Activated CD8-positive, alpha-beta memory T cell treated with anti-CD3 and anti-CD28 coated beads for 36 hours (primary cell): ENCODE results near the gene LEMD1. TPM values are rescaled to one million over a fixed set of nuclear protein-coding genes. Genes with fewer than 3 reads are reported as not detected.
"Not testable (repeated sequence)": the region's sequence is repeated elsewhere in the genome, so short reads cannot be mapped to it uniquely, and the experiment has no call there.

Source experiments
- CTCF ChIA-PET: fragments of 350-600 bp; sonication (Branson Sonifier 250); formaldehyde crosslinking; loops from one replicate; lab custom pipeline; 2021; ENCODE audit warnings: antibody characterized with exemption; lab: Charles Lee
- POLR2A ChIA-PET: fragments of 350-600 bp; sonication (Branson Sonifier 250); formaldehyde crosslinking; loops from one replicate; lab custom pipeline; 2021; ENCODE audit warnings: antibody characterized with exemption; lab: Charles Lee
- total RNA-seq, 2 experiments: library from RNA; stranded (reverse); gene quantifications; one replicate each; pipeline ENCODE4 v1.2.3, GENCODE V29; 2021

Gene LEMD1
- total RNA-seq, 2 experiments from 2014 or later: 0.57 TPM; not detected in 1

GRCh38 chr1:205407970-205408369 lies 13.9 kb downstream of the LEMD1 start:
- ChIA-PET POLR2A (no interaction called here), CTCF (no interaction called here)

DNA sequence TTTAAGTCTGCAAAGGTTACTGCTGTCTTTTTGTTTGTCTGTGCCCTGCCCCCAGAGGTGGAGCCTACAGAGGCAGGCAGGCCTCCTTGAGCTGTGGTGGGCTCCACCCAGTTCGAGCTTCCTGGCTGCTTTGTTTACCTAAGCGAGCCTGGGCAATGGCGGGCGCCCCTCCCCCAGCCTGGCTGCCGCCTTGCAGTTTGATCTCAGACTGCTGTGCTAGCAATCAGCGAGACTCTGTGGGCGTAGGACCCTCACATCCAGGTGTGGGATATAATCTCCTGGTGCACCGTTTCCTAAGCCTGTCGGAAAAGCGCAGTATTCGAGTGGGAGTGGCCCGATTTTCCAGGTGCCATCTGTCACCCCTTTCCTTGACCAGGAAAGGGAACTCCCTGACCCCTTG lies 15.6 kb downstream of the LEMD1 start:
- CTCF ChIA-PET: interaction anchor here (1.2 kb wide), 1 partner anchor 9 kb away, joined by 3 read pairs; no protein-coding TSS in a partner anchor
- POLR2A ChIA-PET: interaction anchor here (0.6 kb wide), 1 partner anchor 868 kb away, joined by 3 read pairs; no protein-coding TSS in a partner anchor

- CTCF ChIA-PET, POLR2A ChIA-PET: not testable (repeated sequence)
These were observed 17.4 kb downstream of the LEMD1 start for GRCh38 chr1:205404484-205404883.

DNA sequence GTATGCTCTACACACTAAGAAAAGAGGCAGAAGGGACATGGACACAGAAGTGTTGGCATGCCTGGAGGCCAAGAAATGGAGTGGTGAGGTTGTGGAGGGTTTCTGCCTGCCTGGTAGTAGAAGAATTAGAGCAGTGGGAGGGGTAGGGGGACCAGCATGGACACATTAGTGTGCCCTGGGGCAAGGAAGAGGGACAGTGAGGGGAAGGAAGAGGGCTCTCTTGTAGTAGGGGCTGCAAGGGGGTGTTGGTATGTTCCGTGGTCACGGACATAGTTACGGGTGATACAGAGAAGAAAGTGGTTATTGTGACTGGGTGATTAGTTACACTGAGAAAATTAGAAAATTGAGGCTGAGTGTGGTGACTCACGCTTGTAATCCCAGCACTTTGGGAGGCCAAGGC lies 23.3 kb downstream of the LEMD1 start:
- CTCF ChIA-PET: interaction anchor here (1.0 to 1.5 kb wide), 2 partner anchors 15 to 87 kb away, joined by 3 read pairs; no protein-coding TSS in a partner anchor
- POLR2A ChIA-PET: no interaction called here

DNA sequence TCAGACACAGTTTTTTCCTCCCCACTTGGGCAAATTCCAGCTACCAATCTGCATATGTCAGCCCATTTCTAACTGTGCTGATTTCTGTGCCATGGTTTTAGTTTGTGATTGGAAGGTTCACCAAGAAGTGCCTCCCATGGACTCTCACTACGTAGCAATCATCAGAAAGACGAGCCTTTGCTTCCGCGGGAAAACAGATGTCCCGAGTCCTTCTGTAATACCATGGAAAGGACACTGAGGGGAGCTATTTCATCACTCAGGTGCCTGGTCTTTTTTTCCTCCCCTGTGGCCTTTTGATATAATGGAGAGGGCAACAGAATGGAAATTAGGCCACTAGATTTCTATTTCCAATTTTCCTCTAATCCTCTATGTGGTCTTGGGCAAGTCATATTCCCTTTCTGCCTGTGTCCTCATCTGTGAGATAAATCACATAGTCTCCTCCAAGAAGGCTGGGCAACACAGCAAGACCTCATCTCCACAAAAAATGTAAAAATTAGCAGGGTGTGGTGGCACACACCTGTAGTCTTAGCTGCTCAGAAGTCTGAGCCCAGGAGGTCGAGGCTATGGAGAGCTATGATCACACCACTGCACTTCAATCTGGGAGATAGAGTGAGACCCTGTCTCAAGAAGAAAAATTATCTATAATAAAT lies 24.8 kb downstream of the LEMD1 start:
- POLR2A ChIA-PET: no interaction called here
- CTCF ChIA-PET: interaction anchor here (0.6 to 4.3 kb wide), 16 partner anchors 9 to 261 kb away, joined by 3 to 62 read pairs (median 4); no protein-coding TSS in a partner anchor

DNA sequence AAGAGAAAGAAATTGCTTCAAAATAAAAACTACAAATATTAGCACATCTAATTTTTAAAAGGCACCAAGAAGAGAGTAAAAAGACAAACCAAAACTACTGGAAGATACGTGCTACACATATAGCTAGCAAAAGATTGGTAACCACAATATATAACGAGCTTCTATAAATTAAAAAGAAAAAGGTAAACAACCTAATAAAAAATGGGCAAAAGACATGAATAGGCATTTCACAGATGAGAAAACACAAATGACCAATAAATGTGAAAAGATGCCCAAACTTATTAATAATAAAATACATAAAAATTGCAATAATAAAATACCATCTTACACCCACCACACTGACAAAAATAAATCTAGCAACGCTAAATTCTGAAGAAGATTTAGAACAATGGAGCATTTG lies 26.2 kb downstream of the LEMD1 start:
- ChIA-PET POLR2A (no interaction called here), CTCF (interaction anchor here (0.6 to 4.3 kb wide), 9 partner anchors 13 to 284 kb away, joined by 3 to 62 read pairs (median 4); no protein-coding TSS in a partner anchor)

- CTCF ChIA-PET: no interaction called here
- POLR2A ChIA-PET: interaction anchor here (0.7 kb wide), 1 partner anchor 128 kb away, joined by 3 read pairs; no protein-coding TSS in a partner anchor
These were observed 29.2 kb downstream of the LEMD1 start for GRCh38 chr1:205392650-205393049.

- ChIA-PET CTCF (interaction anchor here (1.1 to 1.4 kb wide), 2 partner anchors 132 to 268 kb away, joined by 3 read pairs; no protein-coding TSS in a partner anchor), POLR2A (no interaction called here)
These were observed 30.5 kb downstream of the LEMD1 start for GRCh38 chr1:205391386-205391785.

GRCh38 chr1:205387845-205388244 lies 34.0 kb downstream of the LEMD1 start:
- POLR2A ChIA-PET: no interaction called here
- CTCF ChIA-PET: interaction anchor here (0.7 to 1.7 kb wide), 5 partner anchors 9 to 203 kb away, joined by 3 to 5 read pairs (median 4); no protein-coding TSS in a partner anchor

DNA sequence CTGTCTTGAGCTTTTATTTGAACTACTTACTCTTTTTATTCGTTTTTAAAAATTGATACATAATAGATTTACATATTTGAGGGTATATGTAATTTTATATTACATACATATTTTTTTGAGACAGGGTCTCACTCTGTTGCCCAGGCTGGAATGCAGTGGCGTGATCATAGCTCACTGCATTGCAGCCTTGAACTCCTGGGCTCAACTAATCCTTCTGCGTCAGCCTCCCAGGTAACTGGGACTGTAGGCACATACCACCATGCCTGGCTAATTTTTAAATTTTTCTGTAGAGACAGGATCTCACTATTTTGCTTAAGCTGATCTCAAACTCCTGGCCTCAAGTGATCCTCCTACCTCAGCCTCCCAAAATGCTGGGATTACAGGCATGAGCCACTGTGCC lies 38.9 kb downstream of the LEMD1 start:
- CTCF ChIA-PET: not testable (repeated sequence)

DNA sequence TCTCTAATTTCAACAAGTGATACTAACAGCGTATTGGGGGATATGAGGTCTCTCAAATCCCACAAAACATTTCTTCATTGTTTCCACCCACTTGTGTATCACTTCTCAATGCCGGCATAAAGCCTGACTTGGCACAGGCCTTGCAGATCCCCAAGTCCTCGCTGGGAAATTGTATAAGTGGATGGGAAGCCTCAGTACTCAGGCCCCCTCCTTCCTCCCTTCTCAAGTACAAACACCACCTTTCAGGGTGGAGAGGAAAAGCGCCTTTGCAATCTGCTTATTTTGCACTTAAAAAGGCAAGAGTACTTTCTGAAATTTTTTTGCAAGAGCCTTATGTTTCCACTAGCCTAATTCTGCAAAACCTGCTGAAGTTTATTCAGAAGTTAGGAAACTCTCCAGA lies 39.3 kb downstream of the LEMD1 start:
- CTCF ChIA-PET: interaction anchor here (0.9 to 2.3 kb wide), 3 partner anchors 15 to 92 kb away, joined by 3 to 6 read pairs (median 4); no protein-coding TSS in a partner anchor

More for the DNA sequence above, 38.9 kb downstream of the LEMD1 start:
- POLR2A ChIA-PET: not testable (repeated sequence)

DNA sequence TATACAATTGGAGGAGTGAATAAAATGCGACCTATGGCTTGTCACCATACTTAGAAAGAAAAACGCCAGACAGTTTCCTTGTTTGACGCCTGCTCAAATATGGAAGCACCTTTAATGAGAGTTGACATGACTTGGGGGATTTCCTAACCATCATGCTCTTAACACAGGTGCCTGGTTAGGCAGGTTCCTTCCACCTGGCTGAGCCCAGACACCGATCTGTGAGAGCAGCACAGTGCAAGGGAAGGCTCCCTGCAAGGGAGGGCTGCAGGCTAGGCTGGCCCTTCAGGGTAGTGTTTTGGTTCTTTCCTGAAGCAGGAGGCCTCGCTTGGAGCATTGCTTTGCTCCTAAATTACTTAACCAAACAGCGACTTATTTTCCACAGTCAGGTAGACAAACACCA lies 40.6 kb downstream of the LEMD1 start:
- ChIA-PET POLR2A (no interaction called here), CTCF (interaction anchor here (0.9 to 2.3 kb wide), 3 partner anchors 16 to 27 kb away, joined by 3 to 6 read pairs (median 3); no protein-coding TSS in a partner anchor)

More for the DNA sequence above, 39.3 kb downstream of the LEMD1 start:
- POLR2A ChIA-PET: no interaction called here

- CTCF ChIA-PET: interaction anchor here (0.5 to 2.3 kb wide), 3 partner anchors 16 to 126 kb away, joined by 3 to 6 read pairs (median 3); no protein-coding TSS in a partner anchor
- POLR2A ChIA-PET: no interaction called here
These were observed 41.0 kb downstream of the LEMD1 start for GRCh38 chr1:205380882-205381281.

GRCh38 chr1:205379056-205379455 lies 42.8 kb downstream of the LEMD1 start:
- CTCF ChIA-PET: no interaction called here

DNA sequence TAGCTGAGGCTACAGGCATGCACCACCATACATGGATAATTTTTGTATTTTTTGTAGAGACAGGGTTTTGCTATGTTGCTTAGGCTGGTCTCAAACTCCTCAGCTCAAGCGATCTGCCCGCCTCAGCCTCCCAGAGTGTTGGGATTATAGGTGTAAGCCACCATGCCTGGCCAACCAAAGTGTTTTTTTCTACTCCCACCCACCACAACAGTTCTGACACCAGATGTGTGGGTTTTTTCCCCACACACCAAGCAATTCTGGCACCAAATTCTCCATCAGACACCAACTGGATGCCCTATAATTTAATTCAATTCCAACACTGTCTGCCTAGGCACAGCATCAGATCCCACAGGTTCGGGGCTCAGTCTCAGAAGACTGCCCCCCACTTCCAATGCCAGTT lies 44.5 kb downstream of the LEMD1 start:
- ChIA-PET CTCF (no interaction called here), POLR2A (no interaction called here)

More at GRCh38 chr1:205379056-205379455, 42.8 kb downstream of the LEMD1 start:
- POLR2A ChIA-PET: no interaction called here

GRCh38 chr1:205376739-205377138 lies 45.1 kb downstream of the LEMD1 start:
- ChIA-PET POLR2A (no interaction called here), CTCF (interaction anchor here (1.9 kb wide), 1 partner anchor 148 kb away, joined by 7 read pairs; no protein-coding TSS in a partner anchor)

- ChIA-PET CTCF (interaction anchor here (1.1 to 1.9 kb wide), 3 partner anchors 22 to 148 kb away, joined by 3 to 7 read pairs (median 3); no protein-coding TSS in a partner anchor), POLR2A (no interaction called here)
These were observed 45.9 kb downstream of the LEMD1 start for GRCh38 chr1:205375835-205376545.

- CTCF ChIA-PET: interaction anchor here (1.1 to 1.7 kb wide), 2 partner anchors 20 to 39 kb away, joined by 3 read pairs; no protein-coding TSS in a partner anchor
- POLR2A ChIA-PET: no interaction called here
These were observed 47.4 kb downstream of the LEMD1 start for GRCh38 chr1:205374210-205375078.

DNA sequence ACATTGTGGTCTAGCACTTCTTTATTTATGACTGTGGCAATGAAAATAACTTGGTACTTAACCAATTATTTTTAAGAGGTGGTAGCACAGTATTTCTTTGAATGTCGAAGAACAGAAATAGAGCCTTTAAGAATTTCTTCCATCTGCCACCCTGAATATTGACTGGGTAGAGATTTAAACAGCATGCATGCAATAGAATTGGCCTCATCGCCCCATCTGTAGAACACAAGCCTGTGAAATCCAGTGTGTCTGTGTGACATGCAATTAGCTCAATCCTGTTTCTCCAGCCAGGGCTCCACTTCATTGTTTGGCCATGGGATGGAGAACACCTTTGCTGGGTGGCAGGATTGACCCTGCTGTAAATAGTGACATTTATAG lies 48.1 kb downstream of the LEMD1 start:
- POLR2A ChIA-PET: no interaction called here
- CTCF ChIA-PET: no interaction called here
